Activated T-cell treated with anti-CD3 and anti-CD28 coated beads for 1 hour (primary cell): ENCODE measurements around the gene NKIRAS2.
A peak's percentile ranks its signal among the peaks of the same experiment; 100 is the strongest.

Experiments used
- DNase-seq: peaks from one replicate; pipeline ENCODE4 v3.0.0-alpha.2; 2020; ENCODE audit warnings: low read depth

Gene NKIRAS2

DNA sequence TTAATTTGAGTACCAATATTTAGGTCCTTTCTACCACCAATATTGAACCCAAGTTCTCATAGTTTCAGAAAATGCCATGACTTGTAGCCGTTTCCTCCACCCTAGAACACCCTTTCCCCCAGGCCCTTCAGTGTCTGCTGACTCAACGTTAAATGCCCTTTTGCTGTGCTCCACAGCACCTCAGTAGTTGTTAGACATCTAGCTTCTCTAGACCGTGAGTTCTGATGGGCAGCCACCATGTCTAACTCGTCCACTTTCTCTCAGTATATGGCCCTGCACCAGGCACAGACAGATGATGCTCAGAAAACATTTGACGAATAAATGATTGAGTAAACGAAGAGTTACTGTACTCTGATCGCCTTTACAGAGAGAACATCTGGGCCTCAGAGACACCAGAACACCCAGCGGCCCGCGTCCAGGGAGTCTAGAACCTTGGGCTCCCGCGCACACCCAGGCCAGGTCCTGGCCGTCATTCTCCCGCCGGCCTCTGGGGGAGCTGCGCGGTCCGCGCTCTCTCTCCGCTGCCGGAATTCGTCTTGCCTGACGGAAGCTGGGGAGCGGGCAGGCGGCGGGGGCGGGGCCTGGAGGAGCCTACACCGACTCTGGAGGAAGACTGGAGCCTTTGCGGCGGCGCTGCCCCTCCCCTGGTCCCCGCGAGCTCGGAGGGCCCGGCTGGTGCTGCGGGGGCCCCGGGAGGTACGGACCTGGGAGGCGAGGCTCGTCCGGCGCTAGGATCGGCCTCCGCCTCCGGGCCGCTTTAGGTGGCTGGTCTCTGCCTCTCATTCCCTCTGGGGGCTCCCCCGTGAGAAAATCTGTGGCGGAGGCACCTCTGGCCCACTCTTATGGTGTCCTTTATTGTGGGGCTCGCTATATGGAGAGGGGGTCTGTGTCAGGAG is at the start of gene NKIRAS2:
TSS of gene NKIRAS2 (plus strand) at position 582 of the 896 bp plus-strand sequence. CDS start 1,488 bp downstream, outside the sequence.
- DNase-seq, result peak; percentile 88

DNA sequence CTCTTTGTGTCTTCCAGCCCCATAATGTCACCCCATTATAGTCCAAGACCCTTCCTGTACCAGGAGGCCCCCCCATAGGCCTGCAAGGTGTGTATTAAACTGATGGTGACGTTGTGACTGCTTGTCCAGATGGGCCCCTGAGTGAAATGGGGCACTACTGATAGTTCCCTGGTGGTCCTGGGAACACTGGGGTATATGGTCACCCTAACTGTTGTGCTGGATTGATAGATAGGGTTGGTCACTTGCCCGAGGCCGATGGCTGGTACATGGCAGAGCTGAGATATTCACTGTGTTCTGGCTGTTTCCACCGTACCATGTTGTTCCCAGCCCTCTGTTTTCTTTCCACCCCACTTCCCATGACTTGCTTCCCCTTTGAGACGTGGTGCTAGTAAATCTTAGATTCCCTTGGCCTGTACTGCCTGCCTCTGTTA is 49.0 kb upstream of the NKIRAS2 start:
- no peak for DNase-seq

DNA sequence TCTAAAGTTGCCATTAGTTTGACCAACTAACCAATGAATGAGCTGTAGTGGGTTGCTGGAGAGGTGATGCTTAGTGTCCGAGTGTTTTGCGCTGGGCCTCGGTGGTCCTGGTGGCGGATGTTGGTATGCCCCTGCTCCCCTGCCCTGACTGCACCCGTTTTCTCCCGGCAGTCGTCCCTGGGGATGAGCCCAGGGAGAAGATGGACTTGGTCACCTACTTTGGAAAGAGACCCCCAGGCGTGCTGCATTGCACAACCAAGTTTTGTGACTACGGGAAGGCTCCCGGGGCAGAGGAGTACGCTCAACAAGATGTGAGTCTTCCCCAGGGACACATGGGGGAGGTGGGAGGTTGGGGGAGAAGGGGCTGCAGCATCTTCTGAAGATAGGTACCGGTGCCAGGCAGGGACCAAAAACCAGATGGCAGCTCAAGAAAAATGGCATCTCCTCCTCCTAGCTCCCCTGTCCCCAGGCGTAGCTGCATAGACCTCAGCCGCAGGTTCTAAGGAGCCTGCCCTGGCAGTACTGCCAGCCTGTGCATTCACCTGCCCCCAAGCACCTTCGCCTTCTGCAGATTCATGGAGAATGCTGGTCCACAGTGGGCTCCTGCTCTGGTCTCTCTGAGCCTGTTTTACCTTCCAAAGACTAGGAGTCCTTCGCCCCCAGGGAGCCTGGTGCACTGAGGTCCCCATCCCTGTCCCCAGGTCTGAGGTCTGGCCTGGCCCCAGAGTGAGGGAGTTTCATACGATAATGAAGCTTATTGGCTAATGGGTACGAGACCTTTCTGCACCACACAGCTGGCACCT is 48.0 kb upstream of the NKIRAS2 start:
- no peak for DNase-seq

DNA sequence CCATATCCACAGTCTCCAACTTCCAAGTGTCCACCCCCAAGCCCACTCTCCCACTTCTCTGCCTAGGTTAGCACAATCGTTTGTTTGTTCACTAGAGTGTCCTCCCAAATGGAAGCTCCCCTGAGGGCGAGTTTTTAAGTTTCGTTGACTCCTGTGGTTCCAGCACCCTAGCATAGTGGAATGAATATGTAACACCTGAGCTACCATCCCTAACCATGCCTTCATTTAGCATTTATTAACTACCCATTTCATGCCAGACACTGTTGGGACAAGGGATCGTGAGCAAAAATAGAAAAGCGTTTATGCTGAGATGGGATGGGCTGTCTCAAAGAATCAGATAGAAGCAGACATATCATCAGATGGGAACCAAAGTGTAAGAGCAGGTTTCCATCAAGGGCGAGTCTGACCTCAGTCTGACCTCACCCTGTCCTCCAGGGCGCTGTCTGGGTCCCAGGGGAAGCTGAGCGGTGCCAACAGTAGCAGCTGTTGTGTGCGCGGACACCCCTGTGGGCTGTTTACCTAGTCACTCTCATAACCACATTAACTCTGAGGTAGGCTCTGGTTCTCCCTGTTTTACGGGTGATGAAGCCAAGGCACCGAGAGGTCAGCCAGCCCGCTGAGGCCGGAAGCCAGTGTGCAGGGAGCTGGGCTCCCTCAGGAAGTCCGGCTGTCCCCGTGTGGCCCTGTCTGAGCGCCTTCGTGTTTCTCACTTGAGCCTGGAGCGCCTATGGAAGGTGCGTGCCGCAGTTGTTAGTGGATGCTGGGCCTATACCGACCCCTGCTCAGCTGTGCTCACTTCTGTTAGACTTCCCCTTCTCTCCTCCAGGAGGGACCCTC is 47.1 kb upstream of the NKIRAS2 start:
- no peak for DNase-seq

DNA sequence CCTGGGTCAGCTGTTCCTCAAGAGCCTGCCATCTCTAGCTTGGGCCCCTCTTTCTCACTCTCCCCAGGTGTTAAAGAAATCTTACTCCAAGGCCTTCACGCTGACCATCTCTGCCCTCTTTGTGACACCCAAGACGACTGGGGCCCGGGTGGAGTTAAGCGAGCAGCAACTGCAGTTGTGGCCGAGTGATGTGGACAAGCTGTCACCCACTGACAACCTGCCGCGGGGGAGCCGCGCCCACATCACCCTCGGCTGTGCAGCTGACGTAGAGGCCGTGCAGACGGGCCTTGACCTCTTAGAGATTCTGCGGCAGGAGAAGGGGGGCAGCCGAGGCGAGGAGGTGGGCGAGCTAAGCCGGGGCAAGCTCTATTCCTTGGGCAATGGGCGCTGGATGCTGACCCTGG is 46.5 kb upstream of the NKIRAS2 start:
- no peak for DNase-seq

DNA sequence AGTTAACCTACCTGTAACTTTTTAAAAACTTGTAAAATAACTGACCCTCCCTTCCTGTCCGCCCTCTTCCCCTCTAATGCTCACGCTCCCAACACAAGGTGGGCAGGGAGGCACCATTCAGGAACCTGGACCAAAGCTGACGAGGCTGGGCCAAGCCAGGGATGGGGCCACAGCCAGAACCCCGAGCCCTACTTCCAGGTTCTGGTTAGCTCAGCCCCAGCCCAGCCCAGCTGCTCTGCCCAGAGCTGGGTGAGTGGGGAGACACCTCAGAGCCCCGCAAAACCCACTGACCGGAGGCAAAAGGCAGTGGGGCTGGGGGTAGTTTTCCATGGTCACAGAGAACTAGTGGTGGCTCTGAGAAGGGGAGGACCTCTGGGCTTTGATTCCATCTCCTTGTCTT is 45.9 kb upstream of the NKIRAS2 start:
- no peak for DNase-seq

DNA sequence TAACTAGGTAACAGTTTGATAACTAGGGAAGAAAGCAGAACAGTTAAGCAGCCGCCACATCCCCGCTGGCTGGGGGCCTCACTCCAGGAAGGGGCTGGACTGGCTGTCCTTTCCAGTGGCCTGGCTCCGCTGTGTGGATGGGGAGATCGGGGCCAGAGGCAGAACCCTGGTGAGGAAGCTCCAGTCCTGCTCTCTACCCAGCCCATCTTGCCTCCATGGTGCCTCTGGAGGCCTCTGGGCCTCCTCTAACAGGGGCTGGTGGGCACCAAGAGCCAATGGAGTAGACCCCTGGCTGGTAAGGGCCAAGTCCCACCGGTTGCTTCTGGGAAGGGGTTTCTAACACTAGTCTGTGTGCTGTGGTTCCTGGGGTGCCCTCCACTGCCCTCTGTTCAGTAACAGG is 45.2 kb upstream of the NKIRAS2 start:
- no peak for DNase-seq

DNA sequence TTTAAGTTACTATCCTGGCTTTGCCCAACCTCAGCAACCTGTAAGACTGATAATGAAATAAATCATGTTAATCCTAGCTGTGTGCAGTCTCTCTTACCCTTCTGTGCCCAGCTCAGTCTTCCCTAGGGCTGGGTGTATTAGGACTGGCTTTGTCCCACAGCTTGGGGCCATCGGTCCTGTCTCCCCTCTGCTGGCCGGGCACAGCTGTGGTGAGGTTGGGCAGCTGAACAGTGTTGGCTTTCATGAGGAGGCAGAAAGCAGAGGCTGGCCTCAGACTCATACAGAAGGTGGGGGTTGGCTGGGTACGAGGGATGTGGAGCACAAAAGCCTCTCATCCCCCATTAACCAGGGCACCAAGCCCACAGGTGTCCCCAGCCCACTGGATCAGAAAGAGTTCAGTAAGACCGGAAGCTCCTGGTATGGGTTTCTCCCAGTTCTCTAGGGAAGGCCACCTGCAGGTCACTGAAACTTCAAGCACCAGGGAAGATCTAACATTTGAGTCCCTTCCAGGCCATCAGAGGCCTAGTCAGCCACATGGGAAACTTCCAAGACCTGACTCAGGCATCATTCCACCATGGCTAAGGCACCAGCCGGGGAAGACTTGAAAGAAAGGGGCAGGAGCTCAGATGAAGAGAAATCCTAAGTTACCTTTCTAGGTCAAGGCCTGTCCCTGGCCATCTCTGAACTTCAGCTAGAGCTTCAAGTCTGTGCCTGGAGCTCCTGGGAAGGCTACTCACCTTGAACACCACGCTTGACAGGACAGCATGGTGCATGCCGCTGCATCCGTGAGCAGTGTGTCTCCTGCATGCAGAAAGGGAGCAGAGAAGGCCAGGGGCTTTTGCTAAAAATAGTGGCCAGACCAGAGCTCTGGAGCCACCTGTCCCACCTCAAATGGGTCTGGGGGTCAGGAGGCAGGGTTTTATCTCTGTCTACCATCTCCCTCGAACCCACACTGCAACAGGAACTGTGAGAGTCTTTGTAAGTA is 44.5 kb upstream of the NKIRAS2 start:
- DNase-seq, result no peak

DNA sequence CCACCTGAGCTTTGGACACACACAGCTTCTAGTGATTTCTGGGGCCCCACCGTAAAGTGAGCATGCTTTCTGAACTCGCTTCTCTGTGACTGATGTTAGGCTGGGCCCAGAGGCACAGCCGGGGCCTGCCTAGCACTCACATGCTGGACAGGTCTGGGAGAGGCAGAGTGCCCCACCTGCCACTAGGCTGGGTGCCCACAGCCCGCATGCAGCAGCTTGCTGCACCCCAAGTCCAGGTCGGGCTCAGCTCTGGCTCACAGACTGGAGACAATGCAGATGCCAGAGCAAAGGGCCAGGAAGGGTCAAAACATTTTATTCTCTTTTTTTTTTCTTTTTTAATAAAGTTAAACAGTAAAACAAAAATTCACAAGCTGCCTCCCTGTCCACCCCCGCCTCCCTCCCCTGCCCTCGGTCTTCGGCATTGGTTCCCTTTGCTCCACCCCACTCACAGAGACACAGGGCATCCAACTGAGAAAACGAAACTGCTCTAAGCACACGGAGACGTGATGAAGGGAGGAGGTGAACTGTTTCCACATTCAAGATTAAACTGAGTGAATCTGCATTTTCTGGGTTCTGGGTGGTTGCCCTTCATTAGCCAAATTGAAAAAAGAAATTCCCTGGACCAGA is 43.6 kb upstream of the NKIRAS2 start:
- DNase-seq, result no peak

DNA sequence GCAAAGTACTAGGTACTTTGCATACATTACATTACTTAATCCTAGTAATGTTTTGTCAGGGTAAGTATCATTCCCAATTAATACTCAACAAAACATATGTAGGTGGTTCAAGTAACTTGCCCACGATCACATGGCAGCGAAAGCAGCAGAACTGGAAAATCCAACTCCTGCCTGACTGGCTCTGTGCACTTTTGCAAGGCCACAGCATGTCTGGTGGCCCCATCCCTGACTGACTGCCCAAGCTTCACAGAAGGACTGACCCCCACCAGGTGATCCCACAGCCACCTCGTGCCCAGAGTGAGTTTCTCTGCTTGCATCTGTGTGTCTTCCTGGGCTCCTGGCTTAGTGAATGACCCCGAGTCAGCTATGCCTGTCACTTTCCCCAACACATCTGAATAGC is 41.9 kb upstream of the NKIRAS2 start:
- no peak for DNase-seq

DNA sequence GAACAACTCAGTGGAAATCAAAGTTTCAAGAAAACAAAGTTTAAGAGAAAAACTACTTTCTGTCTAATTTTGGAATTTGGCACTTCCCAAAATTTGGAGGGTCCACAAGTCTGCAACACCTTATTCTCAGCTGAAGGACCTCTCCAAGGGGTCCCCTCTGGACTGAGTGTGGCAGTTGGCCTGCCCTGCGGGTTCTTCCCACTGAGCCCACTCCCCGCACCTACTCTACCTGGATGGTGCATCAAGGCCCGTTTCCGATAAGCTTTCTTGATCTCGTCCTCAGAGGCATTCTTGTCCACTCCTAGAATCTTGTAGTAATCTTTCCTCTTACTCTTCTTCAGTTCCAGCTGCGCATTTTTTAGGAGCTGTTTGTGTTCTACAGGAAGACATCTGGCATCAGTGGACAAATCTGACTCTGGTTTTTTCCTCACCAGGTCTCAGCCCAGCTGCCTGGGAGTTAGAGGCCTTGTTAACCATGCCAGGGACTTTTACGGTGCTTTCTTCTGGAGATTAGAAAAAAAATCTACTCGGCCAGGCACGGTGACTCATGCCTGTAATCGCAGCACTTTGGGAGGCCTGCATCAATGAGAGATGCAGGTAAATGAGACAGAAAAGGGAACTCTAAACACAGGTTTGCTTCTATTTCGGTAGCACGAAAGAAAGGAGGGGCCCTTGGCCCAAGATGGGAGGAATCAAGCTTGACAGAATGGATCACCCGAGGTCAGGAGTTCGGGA is 37.7 kb upstream of the NKIRAS2 start:
- DNase-seq, result no peak

DNA sequence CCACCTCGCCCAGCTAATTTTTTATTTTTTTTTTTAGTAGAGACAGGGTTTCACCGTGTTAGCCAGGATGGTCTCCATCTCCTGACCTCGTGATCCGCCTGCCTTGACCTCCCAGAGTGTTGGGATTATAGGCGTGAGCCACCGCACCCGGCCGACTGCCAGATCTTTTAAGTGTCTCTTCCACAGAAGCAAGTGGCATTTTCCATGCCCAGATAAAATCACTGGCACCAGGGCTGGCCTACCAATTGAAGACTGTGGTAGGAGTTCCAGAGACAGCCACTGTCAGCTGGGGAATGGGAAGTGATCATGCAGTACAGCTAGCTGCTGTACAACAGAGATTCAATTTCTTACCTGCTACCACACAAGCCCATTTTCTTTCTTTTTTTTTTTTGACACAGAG is 35.4 kb upstream of the NKIRAS2 start:
- DNase-seq, result no peak

DNA sequence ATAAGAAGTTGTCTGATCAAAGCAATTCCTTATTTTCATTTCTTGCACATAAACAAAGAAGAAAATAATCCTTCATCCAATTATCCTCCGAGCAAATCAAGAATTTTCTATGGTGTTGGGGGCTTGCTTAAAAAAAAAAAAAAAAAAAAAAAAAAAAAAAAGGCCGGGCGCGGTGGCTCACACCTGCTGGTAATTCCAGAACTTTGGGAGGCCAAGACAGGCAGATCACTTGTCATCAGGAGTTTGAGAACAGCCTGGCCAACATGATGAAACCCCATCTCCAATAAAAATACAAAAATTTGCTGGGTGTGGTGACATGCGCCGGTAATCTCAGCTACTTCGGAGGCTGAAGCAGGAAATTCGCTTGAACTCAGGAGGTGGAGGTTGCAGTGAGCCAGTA is 34.0 kb upstream of the NKIRAS2 start:
- no peak for DNase-seq

DNA sequence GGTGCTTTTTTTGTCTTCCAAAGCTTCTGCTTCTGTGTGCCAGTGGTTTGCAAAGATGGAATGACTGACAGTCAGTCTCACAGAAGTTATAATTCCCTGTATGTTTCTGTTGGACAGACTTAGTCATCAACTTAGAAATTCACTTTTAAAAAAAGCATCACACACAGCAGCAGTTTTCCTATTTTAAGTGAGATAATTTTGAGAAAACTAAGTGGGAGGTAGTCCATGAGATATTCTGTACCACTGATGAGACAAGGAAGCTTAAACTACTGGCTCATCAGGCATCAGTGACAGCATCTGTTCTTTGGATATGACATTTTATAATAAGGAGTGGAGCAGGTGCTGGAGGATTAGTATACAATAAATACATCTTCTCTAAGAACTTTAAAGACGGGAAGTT is 33.3 kb upstream of the NKIRAS2 start:
- DNase-seq, result no peak

DNA sequence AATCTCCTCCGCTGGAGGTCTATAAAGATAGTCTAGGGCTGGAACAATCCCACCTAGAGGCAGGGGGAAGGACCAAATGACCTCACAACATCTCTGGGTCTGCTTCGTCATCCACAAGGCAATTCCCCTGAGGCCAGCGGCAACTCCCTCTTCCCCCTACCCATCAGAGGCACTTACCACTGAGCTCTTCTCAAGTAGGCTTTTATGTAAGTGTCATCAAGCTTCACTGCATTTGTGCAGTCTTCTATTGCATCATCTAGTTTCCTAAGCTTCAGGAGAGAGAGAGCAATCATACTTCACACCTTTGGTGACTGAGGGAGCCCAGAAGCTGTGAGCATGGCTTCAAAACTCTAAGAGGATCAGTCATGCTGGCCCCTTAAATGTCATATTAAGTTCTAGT is 32.2 kb upstream of the NKIRAS2 start:
- no peak for DNase-seq

DNA sequence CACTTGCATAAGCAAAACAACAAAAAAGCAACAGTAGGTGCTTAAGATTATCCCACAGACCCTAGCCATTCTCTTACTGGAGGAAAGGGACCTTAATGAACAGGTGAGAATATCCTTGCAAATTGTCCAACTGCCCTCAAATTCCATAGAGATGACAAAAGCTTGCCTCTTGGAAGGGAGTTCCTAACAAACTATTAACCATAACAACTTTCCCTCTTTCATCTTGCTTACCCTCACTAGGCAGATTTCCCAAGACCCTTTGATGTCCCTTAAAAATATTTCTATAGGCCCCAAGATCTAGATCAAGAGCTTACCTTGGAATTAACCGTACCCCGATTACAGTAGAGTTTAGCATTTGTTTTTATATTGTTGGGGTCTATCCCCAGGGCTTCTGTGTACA is 31.5 kb upstream of the NKIRAS2 start:
- DNase-seq, result no peak

DNA sequence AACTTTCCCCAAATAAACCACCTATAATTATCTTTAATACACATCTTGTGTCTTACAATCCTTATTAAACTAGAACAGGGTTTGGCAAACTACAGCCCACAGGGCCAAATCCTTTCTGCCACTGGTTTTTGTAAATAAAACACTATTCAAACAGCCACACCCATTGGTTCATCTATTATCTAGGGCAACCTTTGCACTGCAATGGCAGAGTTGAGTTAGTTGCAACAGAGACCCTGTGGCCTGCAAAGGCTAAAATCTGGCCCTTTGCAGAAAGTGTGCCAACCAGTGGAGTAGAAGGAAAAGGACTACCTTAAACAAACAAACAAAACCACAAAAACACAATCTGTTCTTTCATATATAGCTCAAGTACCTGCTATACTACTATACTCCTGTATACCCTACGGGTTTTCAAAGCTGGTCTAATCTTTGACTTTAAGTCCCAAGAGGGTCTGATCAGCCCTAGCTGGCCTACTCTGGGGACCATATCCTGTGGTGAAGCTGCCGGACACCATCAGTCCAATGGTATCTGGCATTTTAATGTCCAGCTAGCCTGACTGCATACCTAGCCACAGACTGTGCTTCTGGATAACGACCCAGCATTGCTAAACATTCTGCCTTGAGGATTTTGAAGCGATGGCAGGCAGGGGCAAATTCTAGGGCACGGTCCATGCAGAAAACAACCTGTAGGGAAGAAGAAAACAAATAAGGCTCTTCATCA is 30.0 kb upstream of the NKIRAS2 start:
- DNase-seq, result no peak

DNA sequence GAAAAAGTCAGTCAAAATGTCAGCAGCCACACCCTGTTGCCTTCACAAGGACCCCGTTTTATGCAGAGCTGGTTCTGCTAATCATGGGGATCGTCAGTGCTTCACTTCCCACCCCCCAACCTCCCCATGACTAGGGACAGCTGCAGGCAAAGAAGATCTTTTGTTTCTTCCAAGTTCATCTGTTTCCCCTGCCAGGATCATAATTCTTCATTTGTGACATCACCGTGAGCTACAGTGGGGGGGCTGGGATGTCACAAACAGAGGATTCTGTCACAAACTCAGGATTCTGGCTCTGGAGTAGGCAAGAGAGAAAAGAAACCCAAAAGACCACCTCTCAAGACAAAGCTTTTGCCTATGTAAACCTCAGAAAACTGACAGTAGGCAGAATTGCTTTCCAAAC is 27.3 kb upstream of the NKIRAS2 start:
- DNase-seq, result no peak

DNA sequence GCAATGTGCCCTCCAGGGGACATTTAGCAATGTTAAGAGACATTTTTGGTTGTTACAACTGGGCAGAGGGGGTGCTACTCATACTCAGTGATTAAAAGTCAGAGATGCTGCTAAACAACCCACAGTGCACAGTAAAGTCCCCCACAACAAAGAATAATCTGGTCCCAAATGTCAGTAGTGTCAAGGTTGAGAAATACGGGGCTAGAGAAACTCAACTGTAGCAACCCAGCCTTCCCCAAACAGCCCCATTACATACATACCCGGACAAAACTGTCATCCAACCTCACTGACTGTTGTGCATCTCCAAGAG is 23.1 kb upstream of the NKIRAS2 start:
- no peak for DNase-seq
